H1 (cell line): ENCODE measurements around the gene TSPAN9. TPM values are rescaled to one million over a fixed set of nuclear protein-coding genes. Genes with fewer than 3 reads are reported as not detected.

ENCODE experiments used
- BACH1 ChIP-seq: IDR thresholded peaks from 2 replicates; pipeline ENCODE4 v1.6.1; 2012; ENCODE audit warnings: low read length, improper control_type of control experiment
- CBX8 ChIP-seq: fragments of 300-800, 300-1000 bp; sonication (generic); IDR thresholded peaks from 2 replicates; pipeline ENCODE4 v1.7.1; 2016; ENCODE audit warnings: low read depth, low read length, borderline replicate concordance
- CTBP2 ChIP-seq: IDR thresholded peaks from 2 replicates; pipeline ENCODE4 v1.7.0; 2011; ENCODE audit warnings: borderline replicate concordance, mild to moderate bottlenecking, moderate library complexity, mixed read lengths, low read length; ENCODE audit not compliant: insufficient read depth, insufficient read length
- CTCF ChIP-seq, 3 experiments: IDR thresholded peaks; 1 replicate in 2 of 3; 2 replicates in 1 of 3; pipeline versions ENCODE4 v1.5.1 to v1.6.1; 2011; ENCODE audit warnings: low read length in 3 of 3, mild to moderate bottlenecking in 3 of 3, inconsistent platforms in 2 of 3, low read depth in 1 of 3, moderate library complexity in 1 of 3; ENCODE audit not compliant: insufficient read depth in 1 of 3; ENCODE audit errors: control extremely low read depth in 1 of 3
- SIX5 ChIP-seq: IDR thresholded peaks from 2 replicates; pipeline ENCODE4 v1.6.1; 2011; ENCODE audit warnings: mild to moderate bottlenecking, low read depth, low read length
- TAF1 ChIP-seq: IDR thresholded peaks from 2 replicates; pipeline ENCODE4 v1.6.1; 2011; ENCODE audit warnings: mild to moderate bottlenecking, low read depth, low read length
- TEAD4 ChIP-seq: IDR thresholded peaks from 2 replicates; pipeline ENCODE4 v1.6.1; 2012; ENCODE audit warnings: low read depth, low read length, inconsistent platforms, mixed read lengths
- polyA plus RNA-seq, 7 experiments: library from polyadenylated mRNA; depleted of rRNA in 3 of 7; stranded (reverse) in 5 of 7; unstranded in 2 of 7; fragments of >200 nt in 5 of 7; fragments of 200-250 nt in 2 of 7; gene quantifications; 1 replicate in 5 of 7; 2 replicates in 1 of 7; 4 replicates in 1 of 7; pipeline versions ENCODE4 v1.2.1 to v1.2.3, GENCODE V29; 2011 to 2013; ENCODE audit warnings: missing spikeins in 2 of 7, mixed read lengths in 2 of 7
- total RNA-seq: library from RNA; stranded (reverse); fragmentation: NEBNext Ultra II Directional; extraction: Animal tissue kit (Norgen Biotek cat#: 25700); gene quantifications from 2 replicates; pipeline ENCODE4 v1.2.1, GENCODE V29; 2021
- TF ChIP-seq, protein P1 (sequence below): fragments of 300-600 bp; sonication (generic); IDR thresholded peaks from 2 replicates; pipeline ENCODE4 v1.7.1; 2012; ENCODE audit warnings: low read length, moderate library complexity, mild to moderate bottlenecking, inconsistent platforms; ENCODE audit not compliant: insufficient replicate concordance

TSPAN9 gene
- total and polyA plus RNA-seq, 2 of the 8 experiments (the other 6 are each of a cell fraction or from before 2014, with no cell fraction given): 11.5 to 29.1 TPM

DNA sequence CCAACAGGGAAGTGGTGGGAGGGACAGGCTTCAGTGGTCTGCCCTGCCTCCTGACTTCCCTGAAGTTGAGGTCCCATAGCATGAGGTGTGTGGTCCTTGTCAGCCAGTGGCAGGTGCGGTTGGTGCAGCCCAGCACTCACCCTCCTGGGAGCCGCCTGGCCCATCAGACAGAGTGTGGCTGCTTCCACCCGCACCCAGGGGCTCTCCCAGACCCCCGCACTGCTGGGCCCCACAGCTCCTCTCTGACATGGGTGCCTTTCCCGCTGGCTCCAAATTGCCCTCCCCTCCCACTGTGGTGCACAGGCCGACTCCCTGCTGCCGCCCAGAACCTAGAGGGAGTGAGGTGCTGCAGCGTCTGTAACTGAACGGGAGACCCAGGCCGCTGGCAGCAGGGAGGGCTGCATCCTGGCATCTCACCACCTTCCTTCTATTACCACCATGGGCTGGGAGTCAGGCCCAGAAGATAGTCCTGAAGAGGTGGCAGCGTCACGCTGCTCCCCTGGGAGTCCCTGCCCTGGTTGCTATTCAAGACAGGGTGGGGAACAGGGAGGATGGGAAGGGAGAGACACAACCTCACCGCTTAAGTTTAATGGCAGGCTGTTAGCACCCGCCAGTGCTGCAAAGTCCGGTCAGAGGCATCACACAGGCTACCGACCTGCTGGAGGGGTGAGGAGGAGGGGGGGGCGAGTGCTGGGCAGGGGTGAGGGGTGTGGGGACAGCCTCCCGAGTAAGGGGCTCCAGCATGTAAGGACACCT is 233.3 kb downstream of the TSPAN9 start (continued):
- TF ChIP-seq, protein P1, sequence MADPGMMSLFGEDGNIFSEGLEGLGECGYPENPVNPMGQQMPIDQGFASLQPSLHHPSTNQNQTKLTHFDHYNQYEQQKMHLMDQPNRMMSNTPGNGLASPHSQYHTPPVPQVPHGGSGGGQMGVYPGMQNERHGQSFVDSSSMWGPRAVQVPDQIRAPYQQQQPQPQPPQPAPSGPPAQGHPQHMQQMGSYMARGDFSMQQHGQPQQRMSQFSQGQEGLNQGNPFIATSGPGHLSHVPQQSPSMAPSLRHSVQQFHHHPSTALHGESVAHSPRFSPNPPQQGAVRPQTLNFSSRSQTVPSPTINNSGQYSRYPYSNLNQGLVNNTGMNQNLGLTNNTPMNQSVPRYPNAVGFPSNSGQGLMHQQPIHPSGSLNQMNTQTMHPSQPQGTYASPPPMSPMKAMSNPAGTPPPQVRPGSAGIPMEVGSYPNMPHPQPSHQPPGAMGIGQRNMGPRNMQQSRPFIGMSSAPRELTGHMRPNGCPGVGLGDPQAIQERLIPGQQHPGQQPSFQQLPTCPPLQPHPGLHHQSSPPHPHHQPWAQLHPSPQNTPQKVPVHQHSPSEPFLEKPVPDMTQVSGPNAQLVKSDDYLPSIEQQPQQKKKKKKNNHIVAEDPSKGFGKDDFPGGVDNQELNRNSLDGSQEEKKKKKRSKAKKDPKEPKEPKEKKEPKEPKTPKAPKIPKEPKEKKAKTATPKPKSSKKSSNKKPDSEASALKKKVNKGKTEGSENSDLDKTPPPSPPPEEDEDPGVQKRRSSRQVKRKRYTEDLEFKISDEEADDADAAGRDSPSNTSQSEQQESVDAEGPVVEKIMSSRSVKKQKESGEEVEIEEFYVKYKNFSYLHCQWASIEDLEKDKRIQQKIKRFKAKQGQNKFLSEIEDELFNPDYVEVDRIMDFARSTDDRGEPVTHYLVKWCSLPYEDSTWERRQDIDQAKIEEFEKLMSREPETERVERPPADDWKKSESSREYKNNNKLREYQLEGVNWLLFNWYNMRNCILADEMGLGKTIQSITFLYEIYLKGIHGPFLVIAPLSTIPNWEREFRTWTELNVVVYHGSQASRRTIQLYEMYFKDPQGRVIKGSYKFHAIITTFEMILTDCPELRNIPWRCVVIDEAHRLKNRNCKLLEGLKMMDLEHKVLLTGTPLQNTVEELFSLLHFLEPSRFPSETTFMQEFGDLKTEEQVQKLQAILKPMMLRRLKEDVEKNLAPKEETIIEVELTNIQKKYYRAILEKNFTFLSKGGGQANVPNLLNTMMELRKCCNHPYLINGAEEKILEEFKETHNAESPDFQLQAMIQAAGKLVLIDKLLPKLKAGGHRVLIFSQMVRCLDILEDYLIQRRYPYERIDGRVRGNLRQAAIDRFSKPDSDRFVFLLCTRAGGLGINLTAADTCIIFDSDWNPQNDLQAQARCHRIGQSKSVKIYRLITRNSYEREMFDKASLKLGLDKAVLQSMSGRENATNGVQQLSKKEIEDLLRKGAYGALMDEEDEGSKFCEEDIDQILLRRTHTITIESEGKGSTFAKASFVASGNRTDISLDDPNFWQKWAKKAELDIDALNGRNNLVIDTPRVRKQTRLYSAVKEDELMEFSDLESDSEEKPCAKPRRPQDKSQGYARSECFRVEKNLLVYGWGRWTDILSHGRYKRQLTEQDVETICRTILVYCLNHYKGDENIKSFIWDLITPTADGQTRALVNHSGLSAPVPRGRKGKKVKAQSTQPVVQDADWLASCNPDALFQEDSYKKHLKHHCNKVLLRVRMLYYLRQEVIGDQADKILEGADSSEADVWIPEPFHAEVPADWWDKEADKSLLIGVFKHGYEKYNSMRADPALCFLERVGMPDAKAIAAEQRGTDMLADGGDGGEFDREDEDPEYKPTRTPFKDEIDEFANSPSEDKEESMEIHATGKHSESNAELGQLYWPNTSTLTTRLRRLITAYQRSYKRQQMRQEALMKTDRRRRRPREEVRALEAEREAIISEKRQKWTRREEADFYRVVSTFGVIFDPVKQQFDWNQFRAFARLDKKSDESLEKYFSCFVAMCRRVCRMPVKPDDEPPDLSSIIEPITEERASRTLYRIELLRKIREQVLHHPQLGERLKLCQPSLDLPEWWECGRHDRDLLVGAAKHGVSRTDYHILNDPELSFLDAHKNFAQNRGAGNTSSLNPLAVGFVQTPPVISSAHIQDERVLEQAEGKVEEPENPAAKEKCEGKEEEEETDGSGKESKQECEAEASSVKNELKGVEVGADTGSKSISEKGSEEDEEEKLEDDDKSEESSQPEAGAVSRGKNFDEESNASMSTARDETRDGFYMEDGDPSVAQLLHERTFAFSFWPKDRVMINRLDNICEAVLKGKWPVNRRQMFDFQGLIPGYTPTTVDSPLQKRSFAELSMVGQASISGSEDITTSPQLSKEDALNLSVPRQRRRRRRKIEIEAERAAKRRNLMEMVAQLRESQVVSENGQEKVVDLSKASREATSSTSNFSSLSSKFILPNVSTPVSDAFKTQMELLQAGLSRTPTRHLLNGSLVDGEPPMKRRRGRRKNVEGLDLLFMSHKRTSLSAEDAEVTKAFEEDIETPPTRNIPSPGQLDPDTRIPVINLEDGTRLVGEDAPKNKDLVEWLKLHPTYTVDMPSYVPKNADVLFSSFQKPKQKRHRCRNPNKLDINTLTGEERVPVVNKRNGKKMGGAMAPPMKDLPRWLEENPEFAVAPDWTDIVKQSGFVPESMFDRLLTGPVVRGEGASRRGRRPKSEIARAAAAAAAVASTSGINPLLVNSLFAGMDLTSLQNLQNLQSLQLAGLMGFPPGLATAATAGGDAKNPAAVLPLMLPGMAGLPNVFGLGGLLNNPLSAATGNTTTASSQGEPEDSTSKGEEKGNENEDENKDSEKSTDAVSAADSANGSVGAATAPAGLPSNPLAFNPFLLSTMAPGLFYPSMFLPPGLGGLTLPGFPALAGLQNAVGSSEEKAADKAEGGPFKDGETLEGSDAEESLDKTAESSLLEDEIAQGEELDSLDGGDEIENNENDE: no peak
- TF ChIP-seq BACH1 (no peak), TAF1 (no peak), CTCF (IDR thresholded peaks at IDR 0.05; ENCODE audit: control extremely low read depth in 1 of 3, insufficient read depth in 1 of 3, low read depth in 1 of 3, low read length in 3 of 3) (no peak), CTBP2 (no peak), TEAD4 (no peak), SIX5 (no peak), CBX8 (no peak)
